Activated naive CD4-positive, alpha-beta T cell treated with anti-CD3 and anti-CD28 coated beads for 36 hours (primary cell): Measurements from ENCODE around the gene TCF25. TPM values are rescaled to one million over a fixed set of nuclear protein-coding genes. Genes with fewer than 3 reads are reported as not detected.

ENCODE experiments used
- CTCF ChIA-PET: fragments of 350-600 bp; sonication (Branson Sonifier 250); formaldehyde crosslinking; loops from one replicate; lab custom pipeline; 2021; ENCODE audit warnings: antibody characterized with exemption; lab: Charles Lee
- DNase-seq: peaks from one replicate; pipeline ENCODE4 v3.0.0-alpha.2; 2020
- H3K27ac Mint-ChIP-seq: one replicate; pipeline ENCODE4 v1.8.0; 2021; ENCODE audit warnings: mild to moderate bottlenecking, mixed read lengths
- H3K27me3 Mint-ChIP-seq: one replicate; pipeline ENCODE4 v1.8.0; 2021; ENCODE audit warnings: low read depth, mixed read lengths
- H3K36me3 Mint-ChIP-seq: one replicate; pipeline ENCODE4 v1.8.0; 2021; ENCODE audit warnings: low read depth, mixed read lengths
- H3K4me1 Mint-ChIP-seq: one replicate; pipeline ENCODE4 v1.8.0; 2021; ENCODE audit warnings: low read depth, mixed read lengths
- H3K4me3 Mint-ChIP-seq: one replicate; pipeline ENCODE4 v1.8.0; 2021; ENCODE audit warnings: mild to moderate bottlenecking, moderate library complexity, mixed read lengths
- H3K9me3 Mint-ChIP-seq: one replicate; pipeline ENCODE4 v1.8.0; 2021; ENCODE audit warnings: mixed read lengths
- intact Hi-C: fragments of 100-400 bp; cut with micrococcal nuclease; formaldehyde crosslinking; loops from one replicate; pipeline ENCODE4 v1.15.1; 2023
- total RNA-seq, 2 experiments: library from RNA; stranded (reverse); gene quantifications; one replicate each; pipeline ENCODE4 v1.2.3, GENCODE V29; 2021

Gene TCF25
- total RNA-seq, 2 experiments from 2014 or later = 108 to 109 TPM

DNA sequence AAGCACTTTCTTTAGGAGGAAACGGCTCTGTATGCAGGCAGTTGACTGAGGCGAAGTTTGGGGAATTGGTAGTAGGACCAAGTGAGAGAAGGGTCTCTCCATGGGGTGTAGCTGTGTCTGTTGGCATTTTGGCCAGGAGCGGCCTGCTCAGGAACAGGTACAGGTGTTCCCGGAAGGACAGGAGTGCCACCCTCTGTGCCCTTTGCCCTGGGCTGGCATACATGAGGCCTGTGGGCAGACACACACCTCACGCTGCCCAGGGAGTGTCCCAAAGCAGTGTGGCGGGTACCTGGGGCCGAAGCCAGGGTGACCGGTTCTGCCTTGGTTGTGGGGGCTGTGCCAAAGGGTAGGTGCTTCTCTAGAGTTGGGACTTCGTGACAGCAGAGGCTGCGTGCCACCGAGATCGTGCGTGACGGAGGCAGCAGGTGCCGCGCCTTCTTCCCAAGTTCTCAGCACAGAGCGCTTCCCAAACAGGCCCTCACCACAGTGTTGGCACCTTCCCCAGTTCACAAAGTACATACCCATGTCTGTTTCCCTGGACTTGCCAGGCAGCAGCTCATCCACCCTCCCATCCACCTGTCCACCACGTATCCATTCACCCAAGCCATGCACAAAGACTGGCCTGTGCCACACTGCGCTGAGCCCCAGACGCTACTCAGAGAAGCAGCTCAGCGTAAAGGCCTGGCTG lies 19.9 kb upstream of the TCF25 start:
- CTCF ChIA-PET = interaction anchor here (1.2 kb wide), 1 partner anchor 11 kb away, joined by 5 read pairs; no protein-coding TSS in a partner anchor
- H3K9me3 Mint-ChIP-seq = no peaks in the 10 kb centered on the region
- no peaks in the 10 kb centered on the region for H3K27me3 Mint-ChIP-seq
- intact Hi-C loops = no loop called here
- no peak overlapping the region for H3K27ac Mint-ChIP-seq
- H3K36me3 Mint-ChIP-seq = no peaks in the 10 kb centered on the region
- H3K4me1 Mint-ChIP-seq = no peaks in the 10 kb centered on the region
- no peak for DNase-seq
- H3K4me3 Mint-ChIP-seq = no peak overlapping the region

GRCh38 chr16:89855301-89855945 lies 18.0 kb upstream of the TCF25 start:
- intact Hi-C loops = no loop called here
- Mint-ChIP-seq H3K9me3 (no peaks in the 10 kb centered on the region), H3K27ac (no peak overlapping the region), H3K27me3 (no peaks in the 10 kb centered on the region), H3K36me3 (no peaks in the 10 kb centered on the region), H3K4me1 (peaks cover under 1% of the 10 kb centered on the region), H3K4me3 (no peak overlapping the region)
- CTCF ChIA-PET = no interaction called here
- no peak for DNase-seq

DNA sequence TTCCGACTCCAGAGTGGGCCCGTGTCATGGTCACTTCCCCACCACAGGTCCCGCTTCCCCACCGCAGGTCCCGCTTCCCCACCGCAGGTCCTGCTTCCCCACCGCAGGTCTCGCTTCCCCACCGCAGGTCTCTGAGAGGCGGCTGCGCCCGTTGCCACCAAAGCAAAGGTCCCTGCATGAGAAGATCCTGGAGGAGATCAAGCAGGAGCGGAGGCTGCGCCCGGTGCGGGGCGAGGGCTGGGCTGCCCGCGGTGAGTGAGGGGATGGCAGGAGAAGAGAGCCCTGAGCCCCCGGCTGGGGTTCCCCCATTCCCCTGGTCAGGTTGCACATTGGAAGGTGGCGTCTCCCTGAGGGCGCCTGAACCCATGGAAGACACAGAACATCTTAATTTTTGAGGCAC lies 17.4 kb upstream of the TCF25 start:
- no peaks in the 10 kb centered on the region for H3K27me3 Mint-ChIP-seq
- H3K27ac Mint-ChIP-seq = no peak overlapping the region
- no peak overlapping the region for H3K4me3 Mint-ChIP-seq
- no peaks in the 10 kb centered on the region for H3K36me3 Mint-ChIP-seq
- intact Hi-C loops = no loop called here
- no peaks in the 10 kb centered on the region for H3K9me3 Mint-ChIP-seq
- peaks cover 5% of the 10 kb centered on the region for H3K4me1 Mint-ChIP-seq
- DNase-seq = no peak
- CTCF ChIA-PET = no interaction called here

- H3K4me3 Mint-ChIP-seq = no peak overlapping the region
- intact Hi-C loops = no loop called here
- peaks cover 21% of the 10 kb centered on the region for H3K4me1 Mint-ChIP-seq
- H3K36me3 Mint-ChIP-seq = no peaks in the 10 kb centered on the region
- no peak overlapping the region for H3K27ac Mint-ChIP-seq
- DNase-seq = no peak
- no peaks in the 10 kb centered on the region for H3K27me3 Mint-ChIP-seq
- no peaks in the 10 kb centered on the region for H3K9me3 Mint-ChIP-seq
- CTCF ChIA-PET = interaction anchor here (1.1 to 4.0 kb wide), 7 partner anchors 32 to 152 kb away, joined by 4 to 66 read pairs (median 5); no protein-coding TSS in a partner anchor
These were observed 14.3 kb upstream of the TCF25 start for GRCh38 chr16:89858973-89859614.

DNA sequence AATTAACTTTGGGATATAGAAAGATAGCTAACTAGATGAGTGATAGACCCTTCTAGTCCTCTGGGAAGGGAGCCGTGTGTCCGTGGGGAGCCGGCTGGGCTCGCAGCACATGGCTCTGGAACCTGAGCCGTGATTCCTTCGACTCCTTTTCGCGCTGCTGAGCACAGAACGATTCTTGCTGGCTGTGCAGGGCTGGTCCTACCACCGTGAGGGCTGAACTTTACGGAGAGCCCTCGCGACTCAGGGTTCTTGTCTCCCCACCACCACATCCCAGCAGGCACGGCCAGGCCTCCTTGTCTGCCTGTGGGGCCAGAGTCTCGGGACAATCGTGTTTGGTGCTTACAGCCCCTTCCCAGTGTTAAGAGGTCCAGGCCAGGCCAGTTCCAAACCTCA lies 13.8 kb upstream of the TCF25 start:
- Mint-ChIP-seq H3K27ac (no peak overlapping the region), H3K36me3 (no peaks in the 10 kb centered on the region), H3K4me3 (no peak overlapping the region), H3K9me3 (no peaks in the 10 kb centered on the region), H3K4me1 (peaks cover 26% of the 10 kb centered on the region), H3K27me3 (no peaks in the 10 kb centered on the region)
- DNase-seq = no peak
- intact Hi-C loops = loop anchor here (5.0 kb wide), 2 partner anchors 137 to 282 kb away; partner anchors contain the start of genes CPNE7, VPS9D1 and ZNF276
- CTCF ChIA-PET = interaction anchor here (0.5 to 4.0 kb wide), 17 partner anchors 13 to 159 kb away, joined by 3 to 66 read pairs (median 5); partner anchors contain the start of genes SPATA2L and TCF25

DNA sequence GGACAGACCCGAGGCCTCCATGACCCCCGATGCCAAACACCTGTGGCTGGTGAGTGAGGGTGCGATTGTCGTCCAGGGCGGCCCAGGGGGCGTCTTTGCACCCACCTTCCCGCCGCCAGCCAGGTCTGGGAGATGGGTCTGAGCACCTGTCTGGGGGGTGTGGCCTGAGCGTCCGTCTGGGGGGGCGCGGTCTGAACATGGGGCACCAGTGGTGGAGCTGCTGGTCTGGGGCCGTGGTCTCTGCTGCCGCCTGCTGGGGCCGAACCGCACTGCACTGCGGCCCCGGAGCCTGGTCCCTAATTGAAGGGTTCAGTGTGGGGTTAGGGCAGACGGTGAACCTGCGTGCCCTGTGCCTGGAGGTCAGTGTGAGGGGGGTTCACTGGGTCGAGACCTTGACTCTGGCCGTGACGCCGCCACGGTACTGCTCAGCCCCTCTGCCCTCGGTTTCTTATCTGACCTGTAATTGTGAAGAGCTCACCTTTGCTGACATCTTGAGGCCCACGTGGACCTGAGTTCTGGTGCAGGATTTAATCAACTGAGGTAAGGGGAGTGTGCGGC lies 12.6 kb upstream of the TCF25 start:
- Mint-ChIP-seq H3K27me3 (no peaks in the 10 kb centered on the region), H3K27ac (no peak overlapping the region), H3K4me1 (peaks cover 28% of the 10 kb centered on the region), H3K4me3 (no peak overlapping the region), H3K9me3 (no peaks in the 10 kb centered on the region), H3K36me3 (no peaks in the 10 kb centered on the region)
- CTCF ChIA-PET = interaction anchor here (0.6 to 4.0 kb wide), 24 partner anchors 9 to 161 kb away, joined by 3 to 66 read pairs (median 4); partner anchors contain the start of genes SPATA2L and TCF25
- intact Hi-C loops = loop anchor here (1.0 to 5.0 kb wide), 5 partner anchors 45 to 284 kb away; partner anchors contain the start of genes CPNE7, FANCA, SPATA2L and VPS9D1
- peak; percentile 76 for DNase-seq

GRCh38 chr16:89861648-89862047 lies 11.7 kb upstream of the TCF25 start:
- DNase-seq = no peak
- Mint-ChIP-seq H3K27me3 (no peaks in the 10 kb centered on the region), H3K36me3 (no peaks in the 10 kb centered on the region), H3K9me3 (no peaks in the 10 kb centered on the region), H3K27ac (no peak overlapping the region), H3K4me3 (no peak overlapping the region), H3K4me1 (peaks cover 28% of the 10 kb centered on the region)
- intact Hi-C loops = loop anchor here (1.0 to 5.0 kb wide), 5 partner anchors 45 to 284 kb away; partner anchors contain the start of genes CPNE7, FANCA, SPATA2L and VPS9D1
- CTCF ChIA-PET = interaction anchor here (0.6 to 4.0 kb wide), 16 partner anchors 8 to 161 kb away, joined by 3 to 66 read pairs (median 4); partner anchors contain the start of genes SPATA2L and TCF25

GRCh38 chr16:89862732-89863131 lies 10.7 kb upstream of the TCF25 start:
- intact Hi-C loops = loop anchor here (5.0 kb wide), 2 partner anchors 140 to 285 kb away; partner anchors contain the start of genes CPNE7, VPS9D1 and ZNF276
- Mint-ChIP-seq H3K36me3 (peaks cover under 1% of the 10 kb centered on the region), H3K27ac (peak overlapping the region; percentile 74)

GRCh38 chr16:89863741-89864526 lies 9.5 kb upstream of the TCF25 start:
- intact Hi-C loops = loop anchor here (5.0 kb wide), 2 partner anchors 142 to 287 kb away; partner anchors contain the start of genes CPNE7, VPS9D1 and ZNF276
- peak overlapping the region; percentile 36 for H3K27ac Mint-ChIP-seq
- H3K4me3 Mint-ChIP-seq = peak overlapping the region; percentile 17
- peaks cover 4% of the 10 kb centered on the region for H3K36me3 Mint-ChIP-seq
- DNase-seq = peak; percentile 63
- peaks cover 7% of the 10 kb centered on the region for H3K9me3 Mint-ChIP-seq
- CTCF ChIA-PET = interaction anchor here (0.6 to 3.2 kb wide), 9 partner anchors 9 to 164 kb away, joined by 3 to 21 read pairs (median 4); partner anchors contain the start of gene TCF25
- no peaks in the 10 kb centered on the region for H3K27me3 Mint-ChIP-seq
- peaks cover 28% of the 10 kb centered on the region for H3K4me1 Mint-ChIP-seq

More at GRCh38 chr16:89862732-89863131, 10.7 kb upstream of the TCF25 start:
- DNase-seq = no peak
- CTCF ChIA-PET = interaction anchor here (0.8 to 3.2 kb wide), 5 partner anchors 10 to 163 kb away, joined by 4 to 21 read pairs (median 6); partner anchors contain the start of gene TCF25
- Mint-ChIP-seq H3K9me3 (peaks cover 2% of the 10 kb centered on the region), H3K4me3 (peak overlapping the region; percentile 3), H3K4me1 (peaks cover 28% of the 10 kb centered on the region), H3K27me3 (no peaks in the 10 kb centered on the region)

- H3K9me3 Mint-ChIP-seq = peaks cover 7% of the 10 kb centered on the region
- H3K27me3 Mint-ChIP-seq = no peaks in the 10 kb centered on the region
- CTCF ChIA-PET = interaction anchor here (0.6 to 3.2 kb wide), 5 partner anchors 9 to 164 kb away, joined by 3 to 21 read pairs (median 5); partner anchors contain the start of gene TCF25
- peaks cover 28% of the 10 kb centered on the region for H3K4me1 Mint-ChIP-seq
- no peak overlapping the region for H3K4me3 Mint-ChIP-seq
- H3K27ac Mint-ChIP-seq = no peak overlapping the region
- intact Hi-C loops = loop anchor here (5.0 kb wide), 2 partner anchors 142 to 287 kb away; partner anchors contain the start of genes CPNE7, VPS9D1 and ZNF276
- DNase-seq = no peak
- H3K36me3 Mint-ChIP-seq = peaks cover 4% of the 10 kb centered on the region
These were observed 8.9 kb upstream of the TCF25 start for GRCh38 chr16:89864527-89864820.

DNA sequence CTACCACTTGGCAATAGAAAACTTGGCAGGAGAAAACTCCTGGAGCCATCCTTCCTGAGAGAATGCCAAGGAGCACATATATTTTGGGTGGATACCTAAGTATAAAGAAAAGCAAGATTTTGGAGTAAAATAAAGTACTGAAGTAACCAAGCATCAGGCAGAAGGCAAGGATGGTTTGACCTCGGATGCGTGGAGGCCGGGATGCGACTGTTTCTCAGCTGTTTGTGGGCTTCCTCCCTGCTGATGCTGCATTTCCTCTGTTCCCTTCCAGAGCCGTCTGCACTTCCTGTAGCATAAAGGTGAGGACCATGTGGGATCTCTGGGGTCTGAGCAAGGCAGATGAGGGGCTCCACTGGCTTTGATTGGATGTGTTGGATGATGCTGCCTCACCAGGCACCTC lies 5.5 kb upstream of the TCF25 start:
- Mint-ChIP-seq H3K27ac (no peak overlapping the region), H3K9me3 (peaks cover 7% of the 10 kb centered on the region), H3K4me3 (no peak overlapping the region), H3K36me3 (peaks cover 4% of the 10 kb centered on the region), H3K27me3 (no peaks in the 10 kb centered on the region), H3K4me1 (peaks cover 22% of the 10 kb centered on the region)
- CTCF ChIA-PET = interaction anchor here (1.0 kb wide), 1 partner anchor 162 kb away, joined by 3 read pairs; no protein-coding TSS in a partner anchor
- no peak for DNase-seq
- intact Hi-C loops = no loop called here
